Left ventricle myocardium inferior (tissue), 1 donor: Measurements from ENCODE around the gene DOCK10. TPM values are rescaled to one million over a fixed set of nuclear protein-coding genes. Genes with fewer than 3 reads are reported as not detected.

Experiments
- DNase-seq: peaks from one replicate; pipeline ENCODE4 v3.0.0-alpha.2; 2020
- H3K27ac ChIP-seq: fragments of 200-600 bp; replicated peaks from 2 replicates; pipeline ENCODE4 v1.8.0; 2021
- H3K27me3 ChIP-seq: fragments of 200-600 bp; 2 replicates; pipeline ENCODE4 v1.8.0; 2021; ENCODE audit warnings: low read depth
- H3K36me3 ChIP-seq: fragments of 200-600 bp; 2 replicates; pipeline ENCODE4 v1.8.0; 2021
- H3K4me1 ChIP-seq: fragments of 200-600 bp; 2 replicates; pipeline ENCODE4 v1.8.0; 2021
- H3K4me3 ChIP-seq: fragments of 200-600 bp; 2 replicates; pipeline ENCODE4 v1.8.0; 2021; ENCODE audit warnings: mild to moderate bottlenecking, moderate library complexity
- H3K9me3 ChIP-seq: fragments of 200-600 bp; replicated peaks from 2 replicates; pipeline ENCODE4 v1.8.0; 2021
- CTCF ChIP-seq: fragments of 200-600 bp; IDR thresholded peaks from 2 replicates; pipeline ENCODE4 v1.8.0; 2021; ENCODE audit warnings: antibody characterized with exemption, mild to moderate bottlenecking, borderline replicate concordance
- intact Hi-C: fragments of 100-400 bp; cut with micrococcal nuclease; formaldehyde crosslinking; loops from one replicate; pipeline ENCODE4 v1.11.0; 2022
- total RNA-seq: library from RNA; stranded (reverse); fragmentation: NEBNext Ultra II Directional; extraction: Animal tissue kit (Norgen Biotek cat#: 25700); gene quantifications from one replicate; pipeline ENCODE4 v1.2.1, GENCODE V29; 2021
- donor health status: DM: no; HTN: yes; CAD: no; lungs with severe emphysema.

The DOCK10 gene
- total RNA-seq, 1 donor from 2014 or later = 1.6 TPM

GRCh38 chr2:225072444-225072843 lies 30.2 kb upstream of the DOCK10 start:
- no peak for TF ChIP-seq CTCF
- no peaks in the 10 kb centered on the region for H3K36me3 ChIP-seq
- no peak overlapping the region for H3K4me3 ChIP-seq
- no peaks in the 10 kb centered on the region for H3K9me3 ChIP-seq
- DNase-seq = no peak
- no peaks in the 10 kb centered on the region for H3K27me3 ChIP-seq
- H3K4me1 ChIP-seq = no peaks in the 10 kb centered on the region
- H3K27ac ChIP-seq = no peak overlapping the region
- intact Hi-C loops = no loop called here

DNA sequence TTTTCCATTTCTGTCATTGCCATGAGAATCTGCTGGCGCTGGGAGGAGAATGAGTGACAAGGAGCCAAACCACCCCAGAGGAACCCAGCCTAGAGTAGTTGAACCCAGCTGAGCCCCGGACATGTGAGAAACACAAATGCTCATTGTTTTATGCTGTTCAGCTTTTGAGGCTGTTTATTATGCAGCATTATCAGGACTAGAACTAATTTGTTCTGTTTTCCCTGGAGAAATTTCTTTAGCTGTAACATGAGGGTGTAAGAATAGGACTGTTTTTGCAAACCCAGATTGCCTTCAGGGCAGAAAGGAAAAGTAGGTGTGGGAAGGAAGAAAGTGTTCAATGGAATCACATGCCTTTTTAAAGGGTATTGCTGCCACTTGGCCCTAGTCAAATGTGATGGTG lies 28.5 kb upstream of the DOCK10 start:
- no peaks in the 10 kb centered on the region for H3K4me1 ChIP-seq
- no peak for TF ChIP-seq CTCF
- H3K27me3 ChIP-seq = no peaks in the 10 kb centered on the region
- DNase-seq = no peak
- H3K9me3 ChIP-seq = no peaks in the 10 kb centered on the region
- intact Hi-C loops = no loop called here
- H3K4me3 ChIP-seq = no peak overlapping the region
- no peaks in the 10 kb centered on the region for H3K36me3 ChIP-seq
- no peak overlapping the region for H3K27ac ChIP-seq

- TF ChIP-seq CTCF = no peak
- no peaks in the 10 kb centered on the region for H3K4me1 ChIP-seq
- H3K36me3 ChIP-seq = no peaks in the 10 kb centered on the region
- H3K9me3 ChIP-seq = no peaks in the 10 kb centered on the region
- DNase-seq = no peak
- no peak overlapping the region for H3K27ac ChIP-seq
- intact Hi-C loops = no loop called here
- no peak overlapping the region for H3K4me3 ChIP-seq
- no peaks in the 10 kb centered on the region for H3K27me3 ChIP-seq
Observed at GRCh38 chr2:225069966-225070365, 27.7 kb upstream of the DOCK10 start.

DNA sequence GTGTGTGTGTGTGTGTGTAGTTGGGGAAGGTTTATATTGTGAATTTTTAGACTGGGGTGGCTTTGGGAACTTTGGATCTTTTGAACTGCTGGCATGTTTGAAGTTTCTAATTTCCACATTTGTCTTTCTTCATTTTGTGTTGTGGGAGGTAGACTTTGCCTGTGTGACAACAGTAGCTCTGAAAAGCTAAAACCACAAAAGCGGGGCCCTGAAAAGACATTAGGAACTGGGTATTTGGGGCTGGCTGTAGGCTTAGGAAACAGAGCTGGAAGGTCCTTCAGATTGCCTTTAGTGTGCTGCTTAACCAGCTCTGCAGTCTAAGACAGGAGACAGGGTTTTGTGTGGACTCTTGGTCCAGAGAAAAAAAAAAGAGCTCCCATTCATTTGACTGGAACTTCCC lies 27.2 kb upstream of the DOCK10 start:
- Histone ChIP-seq H3K9me3 (no peaks in the 10 kb centered on the region), H3K4me1 (no peaks in the 10 kb centered on the region), H3K4me3 (no peak overlapping the region), H3K27ac (no peak overlapping the region), H3K27me3 (no peaks in the 10 kb centered on the region), H3K36me3 (no peaks in the 10 kb centered on the region)
- no peak for DNase-seq
- intact Hi-C loops = no loop called here
- no peak for TF ChIP-seq CTCF

DNA sequence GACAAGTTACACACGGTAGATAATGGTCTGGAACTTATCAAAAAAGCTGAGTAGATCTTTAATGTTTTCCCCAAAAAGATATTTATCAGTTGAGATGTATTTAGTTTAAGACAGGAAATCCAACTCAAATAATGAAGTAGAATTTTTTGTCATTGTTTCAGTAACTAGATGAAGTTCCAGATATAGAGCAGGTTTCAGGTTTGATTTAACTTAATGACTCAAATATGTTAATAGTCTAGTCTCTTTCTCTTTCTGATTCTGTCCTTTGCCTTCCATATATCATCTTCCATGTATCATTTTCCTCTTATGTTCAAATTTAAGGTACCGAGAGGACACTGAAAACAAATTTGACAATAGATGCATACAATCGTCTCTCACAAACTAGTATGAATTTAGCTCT lies 23.6 kb upstream of the DOCK10 start:
- no peak for TF ChIP-seq CTCF
- H3K4me3 ChIP-seq = no peak overlapping the region
- H3K4me1 ChIP-seq = no peaks in the 10 kb centered on the region
- no peaks in the 10 kb centered on the region for H3K9me3 ChIP-seq
- intact Hi-C loops = no loop called here
- no peak overlapping the region for H3K27ac ChIP-seq
- no peak for DNase-seq
- no peaks in the 10 kb centered on the region for H3K27me3 ChIP-seq
- no peaks in the 10 kb centered on the region for H3K36me3 ChIP-seq

DNA sequence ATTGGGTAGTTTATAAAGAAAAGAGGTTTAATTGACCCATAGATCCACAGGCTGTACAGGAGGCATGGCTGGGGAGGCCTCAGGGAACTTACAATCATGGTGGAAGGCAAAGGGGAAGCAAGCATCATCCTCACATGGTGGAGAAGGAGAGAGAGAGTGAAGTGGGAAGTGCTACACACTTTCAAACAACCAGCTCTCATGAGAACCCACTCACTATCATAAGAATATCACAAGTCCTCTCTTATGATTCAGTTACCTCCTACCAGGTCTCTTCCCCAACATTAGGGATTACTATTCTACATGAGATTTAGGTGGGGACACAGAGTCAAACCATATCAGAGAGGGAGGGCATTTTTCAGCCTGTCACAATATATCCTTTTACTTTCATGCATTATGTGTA lies 22.7 kb upstream of the DOCK10 start:
- intact Hi-C loops = no loop called here
- H3K27ac ChIP-seq = no peak overlapping the region
- TF ChIP-seq CTCF = no peak
- no peak for DNase-seq
- H3K36me3 ChIP-seq = no peaks in the 10 kb centered on the region
- H3K4me1 ChIP-seq = no peaks in the 10 kb centered on the region
- H3K27me3 ChIP-seq = no peaks in the 10 kb centered on the region
- peaks cover 4% of the 10 kb centered on the region for H3K9me3 ChIP-seq
- H3K4me3 ChIP-seq = no peak overlapping the region
